Muscle of back (tissue), 11 donors: ENCODE results near the gene YPEL1. TPM values are rescaled to one million over a fixed set of nuclear protein-coding genes. Genes with fewer than 3 reads are reported as not detected.
A peak's percentile ranks its signal among the peaks of the same experiment; 100 is the strongest.
"Not testable (repeated sequence)": the region's sequence is repeated elsewhere in the genome, so short reads cannot be mapped to it uniquely, and the experiment has no call there.

Experiments
- DNase-seq, 3 donors: peaks; one replicate each; pipeline versions ENCODE4 v3.0.0 to v3.0.0-alpha.2; 2013
- polyA plus RNA-seq, 10 donors: library from polyadenylated mRNA; unstranded; fragments of 120-200 nt; gene quantifications; one replicate each; pipeline ENCODE4 v1.2.1, GENCODE V29; 2013; ENCODE audit not compliant: insufficient read length in 10 of 10

The YPEL1 gene
- polyA plus RNA-seq, 10 donors = 10.0 to 21.6 (median 14.9) TPM

- DNase-seq = no peak
Observed at GRCh38 chr22:21701384-21701971, 34.1 kb downstream of the YPEL1 start.

- DNase-seq = no peak
Observed at GRCh38 chr22:21700822-21701221, 34.8 kb downstream of the YPEL1 start.

- no peak for DNase-seq
Observed at GRCh38 chr22:21699643-21700042, 36.0 kb downstream of the YPEL1 start.

- no peak for DNase-seq
Observed at GRCh38 chr22:21698430-21699329, 36.9 kb downstream of the YPEL1 start.

GRCh38 chr22:21697880-21698279 is 37.7 kb downstream of the YPEL1 start:
- no peak for DNase-seq

GRCh38 chr22:21697021-21697771 is 38.4 kb downstream of the YPEL1 start:
- no peak for DNase-seq

GRCh38 chr22:21696115-21696514 is 39.5 kb downstream of the YPEL1 start:
- no peak for DNase-seq

GRCh38 chr22:21695430-21696085 is 40.0 kb downstream of the YPEL1 start:
- no peak for DNase-seq

GRCh38 chr22:21694795-21695429 is 40.7 kb downstream of the YPEL1 start:
- DNase-seq = no peak

GRCh38 chr22:21694394-21694793 is 41.2 kb downstream of the YPEL1 start:
- no peak for DNase-seq

- no peak for DNase-seq
Observed at GRCh38 chr22:21693999-21694341, 41.6 kb downstream of the YPEL1 start.

- no peak for DNase-seq
Observed at GRCh38 chr22:21693333-21693998, 42.1 kb downstream of the YPEL1 start.

- not testable (repeated sequence) for DNase-seq
Observed at GRCh38 chr22:21692856-21693255, 42.7 kb downstream of the YPEL1 start.

- DNase-seq = no peak
Observed at GRCh38 chr22:21691816-21692215, 43.8 kb downstream of the YPEL1 start.

GRCh38 chr22:21690401-21690801 is 45.2 kb downstream of the YPEL1 start:
- DNase-seq = peak in 1 of 3 donors; percentile 48

GRCh38 chr22:21688706-21689381 is 46.8 kb downstream of the YPEL1 start:
- DNase-seq = no peak

- DNase-seq = no peak
Observed at GRCh38 chr22:21688341-21688705, 47.3 kb downstream of the YPEL1 start.

- no peak for DNase-seq
Observed at GRCh38 chr22:21687685-21688259, 47.8 kb downstream of the YPEL1 start.

GRCh38 chr22:21686634-21687393 is 48.8 kb downstream of the YPEL1 start:
- no peak for DNase-seq
